GM21423 (cell line): ENCODE results near the gene BTBD2.

Experiments used
- ATAC-seq: cut with Tn5 transposase; IDR thresholded peaks from one replicate; pipeline ENCODE4 v1.9.1; 2021; ENCODE audit warnings: mild to moderate bottlenecking, moderate library complexity; ENCODE audit not compliant: unreplicated experiment

The BTBD2 gene

GRCh38 chr19:1968279-1969175 is 47.0 kb downstream of the BTBD2 start:
- ATAC-seq: no peak

GRCh38 chr19:1967087-1967608 is 48.4 kb downstream of the BTBD2 start:
- ATAC-seq: no peak

GRCh38 chr19:1962674-1963073 is 52.8 kb downstream of the BTBD2 start:
- ATAC-seq: no peak

- ATAC-seq: no peak
These were observed 54.3 kb downstream of the BTBD2 start for GRCh38 chr19:1961000-1961883.

GRCh38 chr19:1959928-1960589 is 55.5 kb downstream of the BTBD2 start:
- no peak for ATAC-seq

GRCh38 chr19:1957562-1958248 is 57.8 kb downstream of the BTBD2 start:
- ATAC-seq: no peak

GRCh38 chr19:1956868-1957492 is 58.5 kb downstream of the BTBD2 start:
- ATAC-seq: no peak

GRCh38 chr19:1956122-1956494 is 59.4 kb downstream of the BTBD2 start:
- ATAC-seq: no peak

GRCh38 chr19:1955171-1956121 is 60.1 kb downstream of the BTBD2 start:
- ATAC-seq: no peak

GRCh38 chr19:1954532-1954933 is 61.0 kb downstream of the BTBD2 start:
- ATAC-seq: no peak

- ATAC-seq: no peak
These were observed 61.9 kb downstream of the BTBD2 start for GRCh38 chr19:1953441-1954094.

- ATAC-seq: no peak
These were observed 62.5 kb downstream of the BTBD2 start for GRCh38 chr19:1953037-1953436.

GRCh38 chr19:1952635-1953034 is 62.9 kb downstream of the BTBD2 start:
- no peak for ATAC-seq

GRCh38 chr19:1950640-1951039 is 64.9 kb downstream of the BTBD2 start:
- ATAC-seq: no peak

GRCh38 chr19:1949304-1950101 is 66.0 kb downstream of the BTBD2 start:
- no peak for ATAC-seq

GRCh38 chr19:1947651-1948209 is 67.8 kb downstream of the BTBD2 start:
- no peak for ATAC-seq

GRCh38 chr19:1945899-1946298 is 69.6 kb downstream of the BTBD2 start:
- no peak for ATAC-seq
